BLaER1 (cell line): Measurements from ENCODE around the gene ESR2.
"Not testable (repeated sequence)": the region's sequence is repeated elsewhere in the genome, so short reads cannot be mapped to it uniquely, and the experiment has no call there.

Experiments
- H3K27ac ChIP-seq: shearing (Covaris generic); formaldehyde crosslinking; 2 replicates; pipeline ENCODE4 v1.8.1; 2022
- H3K27me3 ChIP-seq: shearing (Covaris generic); formaldehyde crosslinking; 2 replicates; pipeline ENCODE4 v1.8.1; 2022
- H3K36me3 ChIP-seq: shearing (Covaris generic); formaldehyde crosslinking; 2 replicates; pipeline ENCODE4 v1.8.1; 2022
- H3K4me1 ChIP-seq: shearing (Covaris generic); formaldehyde crosslinking; 2 replicates; pipeline ENCODE4 v1.8.1; 2022
- H3K4me2 ChIP-seq: shearing (Covaris generic); formaldehyde crosslinking; 2 replicates; pipeline ENCODE4 v1.8.1; 2022
- H3K4me3 ChIP-seq: shearing (Covaris generic); formaldehyde crosslinking; 2 replicates; pipeline ENCODE4 v1.8.1; 2022
- H3K9ac ChIP-seq: shearing (Covaris generic); formaldehyde crosslinking; 2 replicates; pipeline ENCODE4 v1.8.1; 2022
- H3K9me3 ChIP-seq: shearing (Covaris generic); formaldehyde crosslinking; 2 replicates; pipeline ENCODE4 v1.8.1; 2022
- H4K20me1 ChIP-seq: shearing (Covaris generic); formaldehyde crosslinking; 2 replicates; pipeline ENCODE4 v1.8.1; 2022
- Cebpa-rat ChIP-seq: shearing (Covaris generic); IDR thresholded peaks from 2 replicates; pipeline ENCODE4 v1.8.1; 2022

Gene ESR2

GRCh38 chr14:64213853-64214570, 80.2 kb downstream of the ESR2 start:
- H3K27me3 ChIP-seq, result no peaks in the 10 kb centered on the region
- no peak overlapping the region for H3K4me2 ChIP-seq
- H3K36me3 ChIP-seq, result peaks cover 84% of the 10 kb centered on the region
- no peak overlapping the region for H3K27ac ChIP-seq
- H3K9me3 ChIP-seq, result no peaks in the 10 kb centered on the region
- no peak overlapping the region for H3K9ac ChIP-seq
- H3K4me1 ChIP-seq, result peaks cover 34% of the 10 kb centered on the region
- no peak for TF ChIP-seq Cebpa-rat
- H3K4me3 ChIP-seq, result no peak overlapping the region
- no peaks in the 10 kb centered on the region for H4K20me1 ChIP-seq

- H4K20me1 ChIP-seq, result no peaks in the 10 kb centered on the region
- H3K4me1 ChIP-seq, result peaks cover 25% of the 10 kb centered on the region
- no peak overlapping the region for H3K27ac ChIP-seq
- H3K9me3 ChIP-seq, result no peaks in the 10 kb centered on the region
- no peak overlapping the region for H3K4me3 ChIP-seq
- H3K9ac ChIP-seq, result no peak overlapping the region
- TF ChIP-seq Cebpa-rat, result no peak
- H3K27me3 ChIP-seq, result no peaks in the 10 kb centered on the region
- no peak overlapping the region for H3K4me2 ChIP-seq
- peaks cover 90% of the 10 kb centered on the region for H3K36me3 ChIP-seq
Observed at GRCh38 chr14:64213086-64213485, 81.1 kb downstream of the ESR2 start.

- H3K9me3 ChIP-seq, result no peaks in the 10 kb centered on the region
- H3K27ac ChIP-seq, result no peak overlapping the region
- H3K4me1 ChIP-seq, result peaks cover 20% of the 10 kb centered on the region
- no peak for TF ChIP-seq Cebpa-rat
- H3K27me3 ChIP-seq, result no peaks in the 10 kb centered on the region
- no peaks in the 10 kb centered on the region for H4K20me1 ChIP-seq
- H3K4me2 ChIP-seq, result no peak overlapping the region
- H3K9ac ChIP-seq, result no peak overlapping the region
- H3K36me3 ChIP-seq, result peaks cover 92% of the 10 kb centered on the region
- no peak overlapping the region for H3K4me3 ChIP-seq
Observed at GRCh38 chr14:64212666-64213065, 81.5 kb downstream of the ESR2 start.

DNA sequence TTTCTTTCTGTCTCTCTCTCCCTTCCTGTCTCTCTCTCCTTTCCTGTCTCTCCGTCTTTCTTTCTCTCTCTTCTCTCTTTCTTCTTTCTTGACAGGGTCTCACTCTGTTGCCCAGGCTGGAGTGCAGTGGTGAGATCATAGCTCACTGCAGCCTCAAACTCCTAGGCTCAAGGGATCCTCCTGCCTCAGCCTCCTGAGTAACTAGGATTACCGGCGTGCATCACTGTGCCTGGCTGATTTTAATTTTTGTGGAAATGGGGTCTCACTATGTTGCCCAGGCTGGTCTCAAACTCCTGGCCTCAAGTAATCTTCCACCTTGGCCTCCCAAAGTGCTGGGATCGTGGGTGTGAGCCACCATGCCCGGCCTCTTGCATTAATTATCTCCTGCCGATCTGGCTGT, 83.3 kb downstream of the ESR2 start:
- H4K20me1 ChIP-seq, H3K4me2 ChIP-seq, H3K27ac ChIP-seq, H3K4me3 ChIP-seq, H3K27me3 ChIP-seq, H3K9ac ChIP-seq, H3K9me3 ChIP-seq: not testable (repeated sequence)
- Histone ChIP-seq H3K4me1 (peaks cover 14% of the 10 kb centered on the region), H3K36me3 (peaks cover 80% of the 10 kb centered on the region)

GRCh38 chr14:64210216-64210615, 84.0 kb downstream of the ESR2 start:
- H3K9me3 ChIP-seq, result no peaks in the 10 kb centered on the region
- TF ChIP-seq Cebpa-rat, result no peak
- H3K4me1 ChIP-seq, result peaks cover 17% of the 10 kb centered on the region
- H3K4me2 ChIP-seq, result no peak overlapping the region
- no peak overlapping the region for H3K27ac ChIP-seq
- H3K27me3 ChIP-seq, result no peaks in the 10 kb centered on the region
- H3K4me3 ChIP-seq, result no peak overlapping the region
- H4K20me1 ChIP-seq, result no peaks in the 10 kb centered on the region
- H3K9ac ChIP-seq, result no peak overlapping the region
- peaks cover 73% of the 10 kb centered on the region for H3K36me3 ChIP-seq

GRCh38 chr14:64209444-64210131, 84.6 kb downstream of the ESR2 start:
- Histone ChIP-seq H3K9ac (no peak overlapping the region), H3K27me3 (no peaks in the 10 kb centered on the region), H4K20me1 (no peaks in the 10 kb centered on the region), H3K4me2 (0 out of 2 replicates have a peak overlapping the region, but pooled peaks have one; percentile 13), H3K4me1 (peaks cover 17% of the 10 kb centered on the region), H3K36me3 (peaks cover 67% of the 10 kb centered on the region), H3K4me3 (no peak overlapping the region), H3K27ac (no peak overlapping the region), H3K9me3 (no peaks in the 10 kb centered on the region)
- no peak for TF ChIP-seq Cebpa-rat

- no peaks in the 10 kb centered on the region for H4K20me1 ChIP-seq
- H3K9ac ChIP-seq, result no peak overlapping the region
- 0 out of 2 replicates have a peak overlapping the region, but pooled peaks have one; percentile 13 for H3K4me2 ChIP-seq
- TF ChIP-seq Cebpa-rat, result no peak
- H3K9me3 ChIP-seq, result no peaks in the 10 kb centered on the region
- no peak overlapping the region for H3K4me3 ChIP-seq
- H3K4me1 ChIP-seq, result peaks cover 17% of the 10 kb centered on the region
- H3K27me3 ChIP-seq, result no peaks in the 10 kb centered on the region
- H3K27ac ChIP-seq, result no peak overlapping the region
- peaks cover 61% of the 10 kb centered on the region for H3K36me3 ChIP-seq
Observed at GRCh38 chr14:64208981-64209380, 85.2 kb downstream of the ESR2 start.

GRCh38 chr14:64208261-64208660, 85.9 kb downstream of the ESR2 start:
- H3K27ac ChIP-seq, result no peak overlapping the region
- TF ChIP-seq Cebpa-rat, result no peak
- no peak overlapping the region for H3K4me3 ChIP-seq
- no peaks in the 10 kb centered on the region for H4K20me1 ChIP-seq
- H3K4me2 ChIP-seq, result no peak overlapping the region
- H3K9ac ChIP-seq, result no peak overlapping the region
- H3K9me3 ChIP-seq, result no peaks in the 10 kb centered on the region
- H3K36me3 ChIP-seq, result peaks cover 54% of the 10 kb centered on the region
- peaks cover 17% of the 10 kb centered on the region for H3K4me1 ChIP-seq
- H3K27me3 ChIP-seq, result no peaks in the 10 kb centered on the region

GRCh38 chr14:64203366-64204006, 90.7 kb downstream of the ESR2 start:
- Histone ChIP-seq H3K36me3 (peaks cover 10% of the 10 kb centered on the region), H3K4me1 (peaks cover 17% of the 10 kb centered on the region), H3K27ac (no peak overlapping the region), H3K4me2 (no peak overlapping the region), H3K4me3 (no peak overlapping the region), H3K27me3 (no peaks in the 10 kb centered on the region), H3K9ac (no peak overlapping the region), H3K9me3 (no peaks in the 10 kb centered on the region), H4K20me1 (no peaks in the 10 kb centered on the region)
- no peak for TF ChIP-seq Cebpa-rat

GRCh38 chr14:64202716-64203115, 91.5 kb downstream of the ESR2 start:
- TF ChIP-seq Cebpa-rat, result no peak
- Histone ChIP-seq H3K27ac (no peak overlapping the region), H4K20me1 (no peaks in the 10 kb centered on the region), H3K9ac (no peak overlapping the region), H3K36me3 (0 out of 2 replicates have a peak, but pooled peaks cover 4% of the 10 kb centered on the region), H3K27me3 (no peaks in the 10 kb centered on the region), H3K4me1 (peaks cover 17% of the 10 kb centered on the region), H3K9me3 (no peaks in the 10 kb centered on the region), H3K4me3 (no peak overlapping the region), H3K4me2 (no peak overlapping the region; the same call in 1 of the 2 replicates)
